ENCODE results near the gene CCDC63.

The CCDC63 gene

GRCh38 chr12:110846615-110847566, at the start of gene CCDC63:
CCDC63 (plus strand) TSS chr12:110846987; CDS start chr12:110852955, 5,968 bp downstream.
- DNase-seq (ENCODE audit: low read depth): peak; percentile 8
- H3K4me3 ChIP-seq (ENCODE audit: low read depth, low read length): peak within 1 kb of the TSS; percentile 29

DNA sequence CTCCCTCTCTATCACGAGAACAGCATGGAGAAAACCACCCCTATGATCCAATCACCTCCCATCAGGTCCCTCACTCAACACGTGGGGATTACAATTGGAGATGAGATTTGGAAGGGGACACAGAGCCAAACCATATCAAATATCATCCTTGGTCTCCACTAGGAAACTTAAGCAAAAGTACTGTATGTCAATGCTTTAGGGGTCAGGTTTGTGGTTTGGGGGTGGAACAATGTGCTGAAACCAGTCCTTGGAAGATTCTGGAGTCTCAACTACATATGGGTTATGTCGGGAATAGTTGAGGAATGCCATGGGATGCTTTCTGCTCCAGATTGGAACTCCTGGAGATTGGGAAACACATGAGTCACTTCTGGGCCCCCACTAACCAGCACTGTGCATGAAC, 48.3 kb upstream of the CCDC63 start:
- DNase-seq (ENCODE audit: low read depth): no peak
- H3K4me3 ChIP-seq (ENCODE audit: low read depth, low read length): no peak overlapping the region

DNA sequence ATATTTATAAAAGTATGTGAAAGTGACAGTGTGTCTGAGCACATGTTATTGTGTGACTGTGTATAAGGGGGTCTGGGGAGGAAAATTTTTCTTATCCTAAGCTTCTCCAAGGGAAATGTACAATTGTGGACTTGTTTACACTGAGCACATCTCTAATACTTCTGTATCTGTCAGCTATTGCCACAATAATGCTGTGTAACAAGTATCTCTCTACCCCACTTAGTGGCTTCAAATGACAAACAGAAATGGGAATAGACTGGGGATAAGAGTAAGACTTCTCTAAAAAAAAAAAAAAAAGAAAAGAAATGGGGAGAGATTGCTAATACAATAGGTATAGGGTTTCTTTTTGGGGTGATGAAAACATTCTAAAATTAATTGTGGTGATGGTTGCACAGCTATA, 44.3 kb upstream of the CCDC63 start:
- no peak for DNase-seq (ENCODE audit: low read depth)
- H3K4me3 ChIP-seq (ENCODE audit: low read depth, low read length): no peak overlapping the region

- no peak for DNase-seq (ENCODE audit: low read depth)
- no peak overlapping the region for H3K4me3 ChIP-seq (ENCODE audit: low read depth, low read length)
Measured at GRCh38 chr12:110804406-110804805, 42.4 kb upstream of the CCDC63 start.

GRCh38 chr12:110807640-110808039, 39.1 kb upstream of the CCDC63 start:
- no peak overlapping the region for H3K4me3 ChIP-seq (ENCODE audit: low read depth, low read length)
- no peak for DNase-seq (ENCODE audit: low read depth)

- DNase-seq (ENCODE audit: low read depth): no peak
Measured at GRCh38 chr12:110809149-110809548, 37.6 kb upstream of the CCDC63 start.

GRCh38 chr12:110811972-110812371, 34.8 kb upstream of the CCDC63 start:
- no peak for DNase-seq (ENCODE audit: low read depth)
- no peak overlapping the region for H3K4me3 ChIP-seq (ENCODE audit: low read depth, low read length)

More at GRCh38 chr12:110809149-110809548, 37.6 kb upstream of the CCDC63 start:
- H3K4me3 ChIP-seq (ENCODE audit: low read depth, low read length): no peak overlapping the region

DNA sequence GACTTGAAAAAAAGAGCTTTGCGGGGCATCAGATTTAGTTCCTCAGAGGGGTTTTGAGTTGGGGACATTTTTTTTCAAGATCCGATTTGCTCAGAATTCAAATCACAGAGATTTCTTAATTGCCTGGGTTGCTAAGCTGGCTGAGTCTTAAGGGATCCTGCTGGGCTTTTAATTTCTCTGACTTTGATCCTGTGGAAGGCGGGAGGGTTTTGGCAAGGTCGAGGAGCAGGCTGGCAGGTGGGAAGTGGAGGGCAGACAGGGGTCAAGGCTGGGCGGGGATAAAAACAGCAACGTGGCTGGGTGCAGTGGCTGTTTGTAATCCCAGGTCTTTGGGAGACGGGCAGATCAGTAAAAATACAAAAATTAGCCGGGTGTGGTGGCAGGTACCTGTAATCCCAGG, 33.5 kb upstream of the CCDC63 start:
- no peak overlapping the region for H3K4me3 ChIP-seq (ENCODE audit: low read depth, low read length)
- DNase-seq (ENCODE audit: low read depth): no peak

GRCh38 chr12:110813756-110814155, 33.0 kb upstream of the CCDC63 start:
- no peak for DNase-seq (ENCODE audit: low read depth)
- no peak overlapping the region for H3K4me3 ChIP-seq (ENCODE audit: low read depth, low read length)

DNA sequence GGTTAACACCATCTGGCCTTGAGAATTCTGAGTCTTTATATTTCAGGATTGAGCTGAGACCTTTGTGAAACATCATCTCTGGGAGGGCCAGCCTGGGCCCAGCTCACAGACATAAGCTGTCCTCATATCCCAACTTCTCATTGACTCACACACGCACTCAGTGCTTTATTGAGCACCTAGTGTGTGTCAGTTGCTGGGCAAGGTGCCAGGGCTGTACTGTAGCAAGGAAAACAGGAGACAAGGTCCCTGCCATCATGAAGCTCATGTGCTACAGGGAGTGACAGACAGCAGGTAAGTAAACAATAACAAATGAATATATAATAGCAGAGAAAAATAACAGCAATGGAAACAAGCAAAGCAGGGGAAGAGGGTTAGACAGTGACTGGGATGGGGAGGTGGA, 30.5 kb upstream of the CCDC63 start:
- DNase-seq (ENCODE audit: low read depth): no peak
- no peak overlapping the region for H3K4me3 ChIP-seq (ENCODE audit: low read depth, low read length)

GRCh38 chr12:110816779-110817178, 30.0 kb upstream of the CCDC63 start:
- no peak overlapping the region for H3K4me3 ChIP-seq (ENCODE audit: low read depth, low read length)
- no peak for DNase-seq (ENCODE audit: low read depth)

DNA sequence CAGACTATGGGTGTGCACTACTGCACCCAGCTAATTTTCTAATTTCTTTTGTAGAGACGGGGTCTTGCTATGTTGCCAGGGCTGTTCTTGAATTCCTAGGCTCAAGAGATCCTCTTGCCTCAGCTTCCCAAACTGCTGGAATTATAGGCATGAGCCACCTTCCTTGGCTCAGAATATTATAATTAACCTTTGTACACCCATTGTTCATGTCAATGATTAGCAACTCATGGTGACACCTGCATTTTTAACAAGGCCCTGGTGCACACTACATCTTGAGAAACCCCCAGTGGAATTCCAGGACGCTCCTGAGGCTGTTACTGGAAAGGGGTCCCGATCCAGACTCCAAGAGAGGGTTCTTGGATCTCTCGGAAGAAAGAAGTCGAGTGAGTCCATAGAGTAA, 28.3 kb upstream of the CCDC63 start:
- DNase-seq (ENCODE audit: low read depth): no peak
- no peak overlapping the region for H3K4me3 ChIP-seq (ENCODE audit: low read depth, low read length)

DNA sequence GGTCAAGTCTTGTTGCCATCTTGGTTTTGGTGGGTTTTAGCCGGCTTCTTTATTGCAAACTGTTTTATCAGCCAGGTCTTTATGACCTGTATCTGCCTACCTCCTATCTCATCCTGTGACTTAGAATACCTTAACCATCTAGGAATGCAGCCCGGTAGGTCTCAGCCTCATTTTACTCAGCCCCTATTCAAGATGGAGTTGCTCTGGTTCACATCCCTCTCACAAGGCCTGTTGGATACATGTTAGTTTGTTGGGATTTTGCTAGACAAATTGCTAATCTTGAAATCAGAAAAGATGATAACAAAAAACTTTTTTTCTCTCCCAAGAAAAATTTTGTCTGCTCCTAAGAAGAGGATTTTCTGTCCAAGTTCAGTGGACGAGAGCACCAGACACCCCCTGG, 27.6 kb upstream of the CCDC63 start:
- H3K4me3 ChIP-seq (ENCODE audit: low read depth, low read length): no peak overlapping the region
- no peak for DNase-seq (ENCODE audit: low read depth)

- no peak for DNase-seq (ENCODE audit: low read depth)
- H3K4me3 ChIP-seq (ENCODE audit: low read depth, low read length): no peak overlapping the region
Measured at GRCh38 chr12:110819646-110820045, 27.1 kb upstream of the CCDC63 start.

- H3K4me3 ChIP-seq (ENCODE audit: low read depth, low read length): no peak overlapping the region
- no peak for DNase-seq (ENCODE audit: low read depth)
Measured at GRCh38 chr12:110821917-110822316, 24.9 kb upstream of the CCDC63 start.

GRCh38 chr12:110822821-110823415, 23.9 kb upstream of the CCDC63 start:
- H3K4me3 ChIP-seq (ENCODE audit: low read depth, low read length): no peak overlapping the region
- DNase-seq (ENCODE audit: low read depth): no peak

DNA sequence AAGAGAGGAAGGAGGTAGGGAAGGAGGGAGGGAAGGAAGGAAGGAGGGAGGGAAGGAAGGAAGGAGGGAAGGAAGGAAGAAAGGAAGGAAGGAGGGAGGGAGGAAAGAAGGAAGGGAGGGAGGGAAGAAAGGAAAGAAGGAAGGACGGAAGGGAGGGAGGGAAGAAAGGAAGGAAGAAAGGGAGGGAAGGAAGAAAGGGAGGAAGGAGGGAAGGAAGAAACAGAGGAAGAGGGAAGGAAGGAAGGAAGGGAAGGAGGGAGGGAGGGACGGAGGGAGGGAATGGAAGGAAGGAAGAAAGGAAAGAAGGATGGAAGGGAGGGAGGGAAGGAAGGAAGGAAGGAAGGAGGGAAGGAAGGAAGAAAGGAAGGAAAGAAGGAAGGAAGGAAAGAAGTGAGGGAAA, 22.4 kb upstream of the CCDC63 start:
- no peak for DNase-seq (ENCODE audit: low read depth)
- H3K4me3 ChIP-seq (ENCODE audit: low read depth, low read length): no peak overlapping the region

- H3K4me3 ChIP-seq (ENCODE audit: low read depth, low read length): no peak overlapping the region
- no peak for DNase-seq (ENCODE audit: low read depth)
Measured at GRCh38 chr12:110825530-110825929, 21.3 kb upstream of the CCDC63 start.

GRCh38 chr12:110826592-110827200, 20.1 kb upstream of the CCDC63 start:
- peak overlapping the region; percentile 30 for H3K4me3 ChIP-seq (ENCODE audit: low read depth, low read length)
- peak; percentile 36 for DNase-seq (ENCODE audit: low read depth)

GRCh38 chr12:110829308-110829707, 17.5 kb upstream of the CCDC63 start:
- DNase-seq (ENCODE audit: low read depth): no peak

More at GRCh38 chr12:110829308-110829707, 17.5 kb upstream of the CCDC63 start:
- no peak overlapping the region for H3K4me3 ChIP-seq (ENCODE audit: low read depth, low read length)
